GM12891 (cell line): ENCODE measurements around the gene CCDC6.

Experiments used
- DNase-seq: peaks from one replicate; pipeline ENCODE4 v3.0.0; 2011; ENCODE audit warnings: low spot score; ENCODE audit not compliant: insufficient read length
- FAIRE-seq: peaks from 2 replicates; lab custom pipeline; 2011; peaks lifted over from hg19 to GRCh38; lab: Jason Lieb, UNC
- PAX5 ChIP-seq: IDR thresholded peaks from 2 replicates; pipeline ENCODE4 v1.6.1; 2011; ENCODE audit warnings: low read length, moderate library complexity, mild to moderate bottlenecking; ENCODE audit not compliant: insufficient read depth, severe bottlenecking
- POLR2A ChIP-seq: IDR thresholded peaks from 2 replicates; pipeline ENCODE4 v1.6.1; 2011; ENCODE audit warnings: low read depth, low read length, control low read depth
- POLR2AphosphoS5 ChIP-seq: IDR thresholded peaks from 2 replicates; pipeline ENCODE4 v1.6.1; 2011; ENCODE audit warnings: low read depth, low read length, control low read depth
- POU2F2 ChIP-seq: IDR thresholded peaks from 2 replicates; pipeline ENCODE4 v1.6.1; 2011; ENCODE audit warnings: low read depth, mild to moderate bottlenecking, control low read depth, low read length, moderate library complexity
- SPI1 ChIP-seq: IDR thresholded peaks from 2 replicates; pipeline ENCODE4 v1.6.1; 2011; ENCODE audit warnings: low read depth, low read length, control low read depth
- TAF1 ChIP-seq: IDR thresholded peaks from 2 replicates; pipeline ENCODE4 v1.6.1; 2011; ENCODE audit warnings: low read depth, low read length, control low read depth

Gene CCDC6

DNA sequence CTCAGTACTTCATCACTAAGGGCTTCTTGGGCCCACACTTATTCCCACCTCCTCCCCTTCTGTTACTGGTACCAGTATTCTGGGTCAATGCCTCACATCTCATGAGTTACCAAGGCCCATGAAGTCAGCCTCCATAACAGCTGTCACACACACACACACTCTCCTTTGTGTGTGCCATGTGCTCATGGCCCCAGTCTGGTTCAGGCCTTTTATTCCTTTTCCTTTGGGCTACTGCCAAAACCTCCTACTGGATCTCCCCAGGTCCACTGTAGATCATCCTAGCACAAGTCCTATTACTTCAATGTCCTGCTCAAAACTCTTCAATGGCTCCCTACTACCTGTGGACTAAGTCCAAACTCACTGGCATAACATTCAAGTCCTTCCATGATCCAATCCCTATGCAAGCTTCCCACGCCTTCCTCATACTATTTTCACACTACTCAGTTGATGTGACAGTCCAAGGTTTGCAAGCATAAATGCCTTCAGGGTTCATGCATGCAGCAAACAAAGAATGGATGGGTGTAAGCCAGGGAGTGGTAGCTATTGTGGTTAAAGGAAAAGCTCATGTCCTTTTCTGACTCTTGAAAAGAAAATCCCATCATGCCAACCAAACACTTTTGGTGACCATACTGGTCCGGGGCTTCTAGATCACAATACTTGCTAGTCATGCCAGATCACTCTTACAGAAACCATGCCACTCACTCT is 68.1 kb downstream of the CCDC6 start:
- TF ChIP-seq SPI1 (no peak), POLR2AphosphoS5 (no peak), TAF1 (no peak), POU2F2 (no peak), PAX5 (no peak), POLR2A (no peak)
- DNase-seq: no peak
- FAIRE-seq: no peak

DNA sequence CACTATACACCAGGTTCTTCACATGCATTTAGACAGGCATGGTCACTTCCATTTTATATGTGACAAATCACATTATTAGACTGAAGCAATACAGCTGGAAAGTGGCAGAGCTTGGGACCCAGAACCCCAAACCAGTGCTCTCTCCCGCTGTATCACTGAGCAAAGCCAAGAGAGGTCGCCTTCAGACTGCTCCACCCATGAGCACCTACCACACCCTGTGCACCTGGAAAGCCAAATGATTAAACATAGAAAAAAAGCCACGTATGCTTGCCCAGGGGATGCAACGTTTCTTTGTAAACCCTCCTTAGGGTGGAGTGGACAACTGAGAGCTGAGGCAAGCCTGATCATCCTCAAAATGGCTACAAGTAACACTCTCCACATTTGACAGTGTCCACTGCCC is 72.5 kb downstream of the CCDC6 start:
- no peak for DNase-seq
- TF ChIP-seq POLR2AphosphoS5 (no peak), POLR2A (no peak), POU2F2 (no peak), TAF1 (no peak), PAX5 (no peak), SPI1 (no peak)
- FAIRE-seq: no peak

DNA sequence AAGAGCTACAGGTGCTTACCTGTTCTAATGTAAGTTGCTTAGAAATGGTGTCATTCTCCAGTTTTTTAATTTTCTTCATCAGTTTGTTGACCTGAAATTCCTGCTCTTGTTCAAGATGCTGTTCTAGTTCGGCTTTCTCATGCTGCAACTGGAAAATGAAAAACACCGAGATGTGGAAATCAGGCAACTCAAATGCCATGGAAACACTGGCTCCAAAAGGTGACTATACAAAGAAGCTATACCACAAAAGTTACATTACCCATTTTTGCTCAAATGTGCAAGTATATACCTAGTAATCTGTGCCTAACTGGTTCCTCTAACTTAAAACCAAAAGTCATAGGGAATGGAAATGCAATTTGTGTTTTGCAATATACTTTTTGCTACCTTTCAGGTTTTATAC is 73.8 kb downstream of the CCDC6 start:
- FAIRE-seq: no peak
- TF ChIP-seq PAX5 (no peak), POLR2AphosphoS5 (no peak), POLR2A (no peak), POU2F2 (no peak)
- no peak for DNase-seq

DNA sequence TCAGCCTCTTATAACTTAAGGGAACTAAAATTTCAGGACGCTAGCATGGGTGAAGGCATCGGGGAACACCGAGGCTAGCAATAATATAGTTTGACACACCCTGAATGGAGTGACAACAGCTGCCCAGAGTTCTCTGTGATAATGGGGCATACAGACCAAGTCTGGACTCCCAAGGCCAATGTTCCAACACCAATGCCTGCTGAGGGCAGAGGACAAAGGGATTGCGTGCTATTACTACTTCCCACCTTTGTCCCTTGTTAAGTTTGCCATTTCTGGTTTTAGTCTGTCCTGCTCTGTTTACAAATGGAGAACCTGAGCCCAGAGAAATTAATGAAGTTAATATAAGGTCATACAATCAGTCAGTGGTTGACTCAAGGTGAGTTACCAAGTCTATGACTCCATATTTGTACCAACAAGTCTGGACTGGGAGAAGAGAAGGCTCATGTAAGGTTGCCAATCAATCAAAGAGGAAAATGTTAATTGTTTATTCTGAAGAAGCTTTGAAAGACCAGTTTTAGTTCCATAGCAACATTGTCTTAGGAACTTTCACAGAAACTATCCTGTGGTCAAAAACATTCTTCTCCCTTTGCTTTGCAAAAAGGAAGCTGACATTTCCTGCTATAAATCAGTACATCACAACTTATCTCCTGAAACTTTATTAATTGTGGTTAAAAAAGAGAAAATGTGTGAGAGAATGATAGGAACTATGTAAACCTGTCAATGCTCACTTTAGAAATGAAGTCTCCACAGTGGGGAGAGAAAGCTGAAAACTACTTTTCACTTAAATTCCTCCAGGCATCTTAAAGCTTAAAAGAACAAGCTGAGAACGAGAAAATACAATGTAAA is 74.5 kb downstream of the CCDC6 start:
- TF ChIP-seq POLR2A (no peak), POU2F2 (no peak), TAF1 (no peak), PAX5 (no peak), POLR2AphosphoS5 (no peak), SPI1 (no peak)
- DNase-seq (no peak), FAIRE-seq (peak; percentile 35)

- DNase-seq (no peak), FAIRE-seq (peak; percentile 33)
These were observed 75.6 kb downstream of the CCDC6 start for GRCh38 chr10:59830601-59831259.

GRCh38 chr10:59829601-59830000 is 76.8 kb downstream of the CCDC6 start:
- no peak for TF ChIP-seq SPI1
- TF ChIP-seq PAX5: no peak
- TF ChIP-seq TAF1: no peak
- TF ChIP-seq POLR2A: no peak
- TF ChIP-seq POLR2AphosphoS5: no peak
- no peak for TF ChIP-seq POU2F2
- DNase-seq (no peak), FAIRE-seq (no peak)

More at GRCh38 chr10:59830601-59831259, 75.6 kb downstream of the CCDC6 start:
- TF ChIP-seq POLR2AphosphoS5: no peak
- no peak for TF ChIP-seq POLR2A
- no peak for TF ChIP-seq PAX5
- TF ChIP-seq POU2F2: no peak
- no peak for TF ChIP-seq TAF1
- TF ChIP-seq SPI1: no peak

GRCh38 chr10:59829024-59829423 is 77.3 kb downstream of the CCDC6 start:
- FAIRE-seq: no peak
- no peak for TF ChIP-seq POLR2AphosphoS5
- no peak for TF ChIP-seq TAF1
- TF ChIP-seq POLR2A: no peak
- no peak for TF ChIP-seq POU2F2
- no peak for TF ChIP-seq SPI1
- TF ChIP-seq PAX5: no peak
- DNase-seq: no peak

GRCh38 chr10:59825932-59826331 is 80.4 kb downstream of the CCDC6 start:
- FAIRE-seq (no peak), DNase-seq (no peak)
- TF ChIP-seq TAF1: no peak
- TF ChIP-seq PAX5: no peak
- TF ChIP-seq POLR2AphosphoS5: no peak
- no peak for TF ChIP-seq POU2F2

- FAIRE-seq (peak; percentile 35), DNase-seq (no peak)
- no peak for TF ChIP-seq POU2F2
- TF ChIP-seq SPI1: no peak
These were observed 82.6 kb downstream of the CCDC6 start for GRCh38 chr10:59823751-59824150.

DNA sequence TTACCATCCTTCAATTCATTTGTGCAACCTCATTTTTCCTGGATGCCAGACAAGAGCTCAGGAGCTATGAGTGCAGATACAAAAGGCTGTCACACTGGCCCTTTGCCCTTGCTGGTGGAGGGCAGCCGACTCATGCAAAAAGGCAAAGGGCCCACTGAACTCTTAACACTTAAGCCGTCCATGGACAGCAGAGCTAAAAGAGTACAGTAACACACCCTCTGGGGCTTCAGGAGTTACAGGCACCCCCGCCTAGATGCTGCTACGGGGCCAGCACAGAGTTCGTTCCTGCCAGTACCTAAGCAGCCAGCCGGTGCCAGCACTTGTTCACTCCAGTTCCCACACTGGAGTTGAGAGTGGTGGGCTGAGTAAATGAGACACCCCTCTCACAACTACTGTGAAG is 83.2 kb downstream of the CCDC6 start:
- FAIRE-seq: no peak
- no peak for DNase-seq
- TF ChIP-seq POLR2AphosphoS5 (no peak), POU2F2 (no peak), TAF1 (no peak)
